ENCODE measurements around the gene TDRD5.

- TF ChIP-seq CTCF (optimal IDR thresholded peaks at IDR 0.05 in 1 of 3, IDR thresholded peaks at IDR 0.05 in 1 of 3, conservative IDR thresholded peaks at IDR 0.05 in 1 of 3; ENCODE audit: extremely low read depth in 1 of 3, insufficient read depth in 2 of 3, low read length in 3 of 3) (no peak), EZH2 (IDR thresholded peaks at IDR 0.05; ENCODE audit: low read length) (no peak)
Observed at GRCh38 chr1:179558078-179558477, 33.6 kb upstream of the TDRD5 start.

Measured in keratinocyte (primary cell).